Loucy (cell line): ENCODE results near the gene TSTD2.

ENCODE experiments used
- EZH2phosphoT487 ChIP-seq: fragments of 200-600 bp; IDR thresholded peaks from 2 replicates; pipeline ENCODE4 v1.6.1; 2018; ENCODE audit warnings: antibody characterized with exemption, mild to moderate bottlenecking, moderate library complexity, borderline replicate concordance
- TF ChIP-seq, protein P1 (sequence below): fragments of 200-600 bp; sonication (generic); conservative IDR thresholded peaks from 2 replicates; pipeline ENCODE4 v1.5.1; 2014; ENCODE audit warnings: mild to moderate bottlenecking, antibody characterized with exemption, low read length

DNA sequence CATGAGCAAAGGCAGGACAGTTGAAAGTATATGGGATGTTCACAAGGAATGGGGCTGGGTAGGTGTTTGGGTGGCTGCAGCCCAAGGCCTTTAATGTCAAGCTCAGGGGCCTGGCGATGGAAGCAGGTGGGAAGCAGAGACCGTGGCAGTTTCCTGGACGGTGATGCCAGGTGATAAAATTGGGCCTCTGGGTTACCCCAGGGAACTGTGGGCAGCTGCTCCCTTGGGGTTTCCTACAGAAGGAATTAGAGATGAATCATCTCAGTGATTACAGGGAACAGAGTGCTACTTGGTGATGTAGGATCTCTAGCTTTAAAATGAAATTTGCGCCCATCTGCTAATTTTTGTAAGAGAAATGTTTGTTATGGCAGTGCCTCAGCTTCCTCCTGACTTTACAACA is 39.2 kb downstream of the TSTD2 start:
- TF ChIP-seq EZH2phosphoT487, result no peak
- TF ChIP-seq, protein P1, sequence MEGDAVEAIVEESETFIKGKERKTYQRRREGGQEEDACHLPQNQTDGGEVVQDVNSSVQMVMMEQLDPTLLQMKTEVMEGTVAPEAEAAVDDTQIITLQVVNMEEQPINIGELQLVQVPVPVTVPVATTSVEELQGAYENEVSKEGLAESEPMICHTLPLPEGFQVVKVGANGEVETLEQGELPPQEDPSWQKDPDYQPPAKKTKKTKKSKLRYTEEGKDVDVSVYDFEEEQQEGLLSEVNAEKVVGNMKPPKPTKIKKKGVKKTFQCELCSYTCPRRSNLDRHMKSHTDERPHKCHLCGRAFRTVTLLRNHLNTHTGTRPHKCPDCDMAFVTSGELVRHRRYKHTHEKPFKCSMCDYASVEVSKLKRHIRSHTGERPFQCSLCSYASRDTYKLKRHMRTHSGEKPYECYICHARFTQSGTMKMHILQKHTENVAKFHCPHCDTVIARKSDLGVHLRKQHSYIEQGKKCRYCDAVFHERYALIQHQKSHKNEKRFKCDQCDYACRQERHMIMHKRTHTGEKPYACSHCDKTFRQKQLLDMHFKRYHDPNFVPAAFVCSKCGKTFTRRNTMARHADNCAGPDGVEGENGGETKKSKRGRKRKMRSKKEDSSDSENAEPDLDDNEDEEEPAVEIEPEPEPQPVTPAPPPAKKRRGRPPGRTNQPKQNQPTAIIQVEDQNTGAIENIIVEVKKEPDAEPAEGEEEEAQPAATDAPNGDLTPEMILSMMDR, result no peak
